Stimulated activated CD8-positive, alpha-beta memory T cell treated with anti-CD3 and anti-CD28 coated beads, Interleukin-12 subunit alpha, Interleukin-12 subunit beta, amount 100 ng/mL, for 1 hour (primary cell): Measurements from ENCODE around the gene CDKN3.
"Not testable (repeated sequence)": the region's sequence is repeated elsewhere in the genome, so short reads cannot be mapped to it uniquely, and the experiment has no call there.

Source experiments
- DNase-seq: peaks from one replicate; pipeline ENCODE4 v3.0.0-alpha.2; 2020; ENCODE audit warnings: low read depth

CDKN3 gene

GRCh38 chr14:54424479-54424901 lies 27.7 kb downstream of the CDKN3 start:
- DNase-seq, result no peak

- DNase-seq, result no peak
These were observed 28.3 kb downstream of the CDKN3 start for GRCh38 chr14:54425068-54425467.

GRCh38 chr14:54425537-54426274 lies 28.9 kb downstream of the CDKN3 start:
- no peak for DNase-seq

- DNase-seq, result no peak
These were observed 31.1 kb downstream of the CDKN3 start for GRCh38 chr14:54427871-54428270.

GRCh38 chr14:54428527-54428926 lies 31.7 kb downstream of the CDKN3 start:
- no peak for DNase-seq

GRCh38 chr14:54435500-54435981 lies 38.7 kb downstream of the CDKN3 start:
- no peak for DNase-seq

- DNase-seq, result not testable (repeated sequence)
These were observed 41.1 kb downstream of the CDKN3 start for GRCh38 chr14:54437954-54438353.

GRCh38 chr14:54438703-54439102 lies 41.9 kb downstream of the CDKN3 start:
- DNase-seq, result no peak

GRCh38 chr14:54440037-54440436 lies 43.2 kb downstream of the CDKN3 start:
- no peak for DNase-seq

GRCh38 chr14:54440476-54440872 lies 43.7 kb downstream of the CDKN3 start:
- DNase-seq, result no peak

GRCh38 chr14:54440873-54441868 lies 44.4 kb downstream of the CDKN3 start, which contains the start of gene CNIH1:
Gene CNIH1 (minus strand): TSS chr14:54441374. CDS start chr14:54441327, 47 bp downstream.
- DNase-seq, result peak; percentile 90

- DNase-seq, result not testable (repeated sequence)
These were observed 46.2 kb downstream of the CDKN3 start for GRCh38 chr14:54442961-54443360.

- no peak for DNase-seq
These were observed 47.2 kb downstream of the CDKN3 start for GRCh38 chr14:54443981-54444380.

- DNase-seq, result no peak
These were observed 47.9 kb downstream of the CDKN3 start for GRCh38 chr14:54444681-54445080.

- no peak for DNase-seq
These were observed 49.4 kb downstream of the CDKN3 start for GRCh38 chr14:54446161-54446693.

GRCh38 chr14:54447231-54447692 lies 50.5 kb downstream of the CDKN3 start:
- no peak for DNase-seq

- DNase-seq, result no peak
These were observed 53.7 kb downstream of the CDKN3 start for GRCh38 chr14:54450535-54450934.

- DNase-seq, result no peak
These were observed 54.4 kb downstream of the CDKN3 start for GRCh38 chr14:54451121-54451601.

GRCh38 chr14:54451961-54452360 lies 55.2 kb downstream of the CDKN3 start:
- DNase-seq, result no peak

- DNase-seq, result no peak
These were observed 56.4 kb downstream of the CDKN3 start for GRCh38 chr14:54453252-54453651.

GRCh38 chr14:54453990-54454389 lies 57.2 kb downstream of the CDKN3 start:
- DNase-seq, result not testable (repeated sequence)

GRCh38 chr14:54455363-54455762 lies 58.6 kb downstream of the CDKN3 start:
- DNase-seq, result no peak
